H1 (cell line): Measurements from ENCODE around the gene HELT. TPM values are rescaled to one million over a fixed set of nuclear protein-coding genes. Genes with fewer than 3 reads are reported as not detected.

ENCODE experiments used
- BRCA1 ChIP-seq: IDR thresholded peaks from 2 replicates; pipeline ENCODE4 v1.6.1; 2012; ENCODE audit warnings: low read depth, low read length, improper control_type of control experiment
- MAFK ChIP-seq: IDR thresholded peaks from 2 replicates; pipeline ENCODE4 v1.6.1; 2012; ENCODE audit warnings: low read depth, mild to moderate bottlenecking, improper control_type of control experiment, low read length
- RFX5 ChIP-seq: IDR thresholded peaks from 2 replicates; pipeline ENCODE4 v1.6.1; 2011; ENCODE audit warnings: low read depth, low read length, improper control_type of control experiment, borderline replicate concordance
- SUZ12 ChIP-seq: fragments of 200-600 bp; sonication (generic); IDR thresholded peaks from 2 replicates; pipeline ENCODE4 v1.6.1; 2012; ENCODE audit warnings: mild to moderate bottlenecking, inconsistent platforms, low read length, moderate library complexity, mixed read lengths
- TCF12 ChIP-seq: IDR thresholded peaks from 2 replicates; pipeline ENCODE4 v1.6.1; 2011; ENCODE audit warnings: low read depth, mild to moderate bottlenecking, low read length
- USF2 ChIP-seq: IDR thresholded peaks from 2 replicates; pipeline ENCODE4 v1.6.1; 2011; ENCODE audit warnings: low read length, improper control_type of control experiment
- polyA plus RNA-seq, 7 experiments: library from polyadenylated mRNA; depleted of rRNA in 3 of 7; stranded (reverse) in 5 of 7; unstranded in 2 of 7; fragments of >200 nt in 5 of 7; fragments of 200-250 nt in 2 of 7; gene quantifications; 1 replicate in 5 of 7; 2 replicates in 1 of 7; 4 replicates in 1 of 7; pipeline versions ENCODE4 v1.2.1 to v1.2.3, GENCODE V29; 2011 to 2013; ENCODE audit warnings: missing spikeins in 2 of 7, mixed read lengths in 2 of 7
- total RNA-seq: library from RNA; stranded (reverse); fragmentation: NEBNext Ultra II Directional; extraction: Animal tissue kit (Norgen Biotek cat#: 25700); gene quantifications from 2 replicates; pipeline ENCODE4 v1.2.1, GENCODE V29; 2021
- TF ChIP-seq, protein P1 (sequence below): IDR thresholded peaks from 2 replicates; pipeline ENCODE4 v1.6.1; 2011; ENCODE audit warnings: low read depth, mild to moderate bottlenecking, low read length; ENCODE audit not compliant: insufficient read depth
- TF ChIP-seq, protein P2 (sequence below), 3 experiments: IDR thresholded peaks; 1 replicate in 2 of 3; 2 replicates in 1 of 3; pipeline versions ENCODE4 v1.5.1 to v1.6.1; 2011; ENCODE audit warnings: low read length in 3 of 3, mild to moderate bottlenecking in 3 of 3, inconsistent platforms in 2 of 3, low read depth in 1 of 3, moderate library complexity in 1 of 3; ENCODE audit not compliant: insufficient read depth in 1 of 3; ENCODE audit errors: control extremely low read depth in 1 of 3

Gene HELT
- total and polyA plus RNA-seq, 2 of the 8 experiments (the other 6 are each of a cell fraction or from before 2014, with no cell fraction given), result 0.32 to 0.35 TPM

GRCh38 chr4:184991860-184992259, 26.4 kb upstream of the HELT start (continued):
- TF ChIP-seq USF2 (no peak), TCF12 (no peak), BRCA1 (no peak), SUZ12 (no peak), RFX5 (no peak), MAFK (no peak)
- TF ChIP-seq, protein P1, sequence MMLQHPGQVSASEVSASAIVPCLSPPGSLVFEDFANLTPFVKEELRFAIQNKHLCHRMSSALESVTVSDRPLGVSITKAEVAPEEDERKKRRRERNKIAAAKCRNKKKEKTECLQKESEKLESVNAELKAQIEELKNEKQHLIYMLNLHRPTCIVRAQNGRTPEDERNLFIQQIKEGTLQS, result no peak
- TF ChIP-seq, protein P2, sequence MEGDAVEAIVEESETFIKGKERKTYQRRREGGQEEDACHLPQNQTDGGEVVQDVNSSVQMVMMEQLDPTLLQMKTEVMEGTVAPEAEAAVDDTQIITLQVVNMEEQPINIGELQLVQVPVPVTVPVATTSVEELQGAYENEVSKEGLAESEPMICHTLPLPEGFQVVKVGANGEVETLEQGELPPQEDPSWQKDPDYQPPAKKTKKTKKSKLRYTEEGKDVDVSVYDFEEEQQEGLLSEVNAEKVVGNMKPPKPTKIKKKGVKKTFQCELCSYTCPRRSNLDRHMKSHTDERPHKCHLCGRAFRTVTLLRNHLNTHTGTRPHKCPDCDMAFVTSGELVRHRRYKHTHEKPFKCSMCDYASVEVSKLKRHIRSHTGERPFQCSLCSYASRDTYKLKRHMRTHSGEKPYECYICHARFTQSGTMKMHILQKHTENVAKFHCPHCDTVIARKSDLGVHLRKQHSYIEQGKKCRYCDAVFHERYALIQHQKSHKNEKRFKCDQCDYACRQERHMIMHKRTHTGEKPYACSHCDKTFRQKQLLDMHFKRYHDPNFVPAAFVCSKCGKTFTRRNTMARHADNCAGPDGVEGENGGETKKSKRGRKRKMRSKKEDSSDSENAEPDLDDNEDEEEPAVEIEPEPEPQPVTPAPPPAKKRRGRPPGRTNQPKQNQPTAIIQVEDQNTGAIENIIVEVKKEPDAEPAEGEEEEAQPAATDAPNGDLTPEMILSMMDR (IDR thresholded peaks at IDR 0.05; ENCODE audit: control extremely low read depth in 1 of 3, insufficient read depth in 1 of 3, low read depth in 1 of 3, low read length in 3 of 3), result no peak
- TF ChIP-seq, all 59 proteins: peak for 0
